Mucosa of stomach (tissue), 1 donor: ENCODE results near the gene AKR1B1.

ENCODE experiments used
- H3K27me3 ChIP-seq: one replicate; pipeline ENCODE4 v1.7.0; 2013; ENCODE audit warnings: mild to moderate bottlenecking, low read length; ENCODE audit not compliant: control insufficient read depth, insufficient read depth
- H3K36me3 ChIP-seq: one replicate; pipeline ENCODE4 v1.7.0; 2013; ENCODE audit warnings: low read length; ENCODE audit not compliant: control insufficient read depth, insufficient read depth
- H3K4me1 ChIP-seq: one replicate; pipeline ENCODE4 v1.7.0; 2013; ENCODE audit warnings: mild to moderate bottlenecking, low read length; ENCODE audit not compliant: control insufficient read depth, insufficient read depth
- H3K4me3 ChIP-seq: one replicate; pipeline ENCODE4 v1.7.0; 2013; ENCODE audit warnings: low read length
- H3K9ac ChIP-seq: one replicate; pipeline ENCODE4 v1.7.0; 2013; ENCODE audit warnings: mild to moderate bottlenecking, low read length, moderate library complexity
- H3K9me3 ChIP-seq: one replicate; pipeline ENCODE4 v1.7.0; 2013; ENCODE audit warnings: mild to moderate bottlenecking, low read length, moderate library complexity; ENCODE audit not compliant: control insufficient read depth
- donor health status: Pancreatic carcinoma.

Gene AKR1B1

GRCh38 chr7:134481167-134481566 is 22.3 kb upstream of the AKR1B1 start:
- H3K9me3 ChIP-seq, result no peaks in the 10 kb centered on the region
- H3K4me3 ChIP-seq, result no peak overlapping the region
- no peaks in the 10 kb centered on the region for H3K27me3 ChIP-seq
- no peak overlapping the region for H3K9ac ChIP-seq
- no peaks in the 10 kb centered on the region for H3K4me1 ChIP-seq
- no peaks in the 10 kb centered on the region for H3K36me3 ChIP-seq

- H3K9ac ChIP-seq, result no peak overlapping the region
- no peak overlapping the region for H3K4me3 ChIP-seq
- H3K27me3 ChIP-seq, result no peaks in the 10 kb centered on the region
- H3K9me3 ChIP-seq, result no peaks in the 10 kb centered on the region
- H3K36me3 ChIP-seq, result no peaks in the 10 kb centered on the region
- H3K4me1 ChIP-seq, result peaks cover 2% of the 10 kb centered on the region
Observed at GRCh38 chr7:134480730-134481129, 21.8 kb upstream of the AKR1B1 start.

GRCh38 chr7:134480202-134480601 is 21.3 kb upstream of the AKR1B1 start:
- Histone ChIP-seq H3K4me3 (no peak overlapping the region), H3K27me3 (no peaks in the 10 kb centered on the region), H3K9me3 (no peaks in the 10 kb centered on the region), H3K36me3 (no peaks in the 10 kb centered on the region), H3K9ac (no peak overlapping the region), H3K4me1 (peaks cover 5% of the 10 kb centered on the region)

GRCh38 chr7:134478707-134479106 is 19.8 kb upstream of the AKR1B1 start:
- no peak overlapping the region for H3K4me3 ChIP-seq
- H3K9me3 ChIP-seq, result no peaks in the 10 kb centered on the region
- no peak overlapping the region for H3K9ac ChIP-seq
- peaks cover 5% of the 10 kb centered on the region for H3K4me1 ChIP-seq
- H3K36me3 ChIP-seq, result no peaks in the 10 kb centered on the region
- H3K27me3 ChIP-seq, result no peaks in the 10 kb centered on the region

GRCh38 chr7:134477954-134478353 is 19.1 kb upstream of the AKR1B1 start:
- H3K4me3 ChIP-seq, result no peak overlapping the region
- no peak overlapping the region for H3K9ac ChIP-seq
- H3K9me3 ChIP-seq, result no peaks in the 10 kb centered on the region
- H3K27me3 ChIP-seq, result no peaks in the 10 kb centered on the region
- no peaks in the 10 kb centered on the region for H3K36me3 ChIP-seq
- H3K4me1 ChIP-seq, result peaks cover 5% of the 10 kb centered on the region

GRCh38 chr7:134476044-134476443 is 17.1 kb upstream of the AKR1B1 start:
- no peak overlapping the region for H3K4me3 ChIP-seq
- H3K4me1 ChIP-seq, result peaks cover 5% of the 10 kb centered on the region
- no peak overlapping the region for H3K9ac ChIP-seq
- no peaks in the 10 kb centered on the region for H3K36me3 ChIP-seq
- H3K9me3 ChIP-seq, result no peaks in the 10 kb centered on the region
- no peaks in the 10 kb centered on the region for H3K27me3 ChIP-seq

DNA sequence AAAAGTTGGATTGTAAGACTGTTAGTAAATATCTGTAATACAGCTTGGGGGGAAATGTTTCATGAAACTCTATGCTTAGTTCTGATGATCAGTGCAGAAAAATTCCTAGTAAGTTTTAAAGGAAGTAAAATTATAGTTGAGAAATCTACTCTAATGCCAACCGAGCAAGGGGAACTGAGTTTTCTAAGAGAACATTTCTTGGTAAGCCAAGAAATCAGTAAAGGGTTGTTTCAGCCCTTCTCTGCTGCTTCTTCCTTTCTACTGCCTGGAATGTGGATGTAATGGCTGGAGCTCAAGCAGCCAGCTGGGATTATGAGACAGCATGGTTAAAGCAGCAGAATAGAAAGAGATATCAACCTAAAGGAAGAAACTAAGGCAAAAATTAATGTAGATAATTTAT is 15.9 kb upstream of the AKR1B1 start:
- Histone ChIP-seq H3K4me3 (no peak overlapping the region), H3K9me3 (no peaks in the 10 kb centered on the region), H3K9ac (no peak overlapping the region), H3K36me3 (no peaks in the 10 kb centered on the region), H3K27me3 (no peaks in the 10 kb centered on the region), H3K4me1 (peaks cover 5% of the 10 kb centered on the region)

GRCh38 chr7:134473861-134474291 is 15.0 kb upstream of the AKR1B1 start:
- Histone ChIP-seq H3K27me3 (no peaks in the 10 kb centered on the region), H3K36me3 (no peaks in the 10 kb centered on the region), H3K4me1 (peaks cover 5% of the 10 kb centered on the region), H3K4me3 (no peak overlapping the region), H3K9ac (no peak overlapping the region), H3K9me3 (no peaks in the 10 kb centered on the region)

GRCh38 chr7:134472572-134473244 is 13.8 kb upstream of the AKR1B1 start:
- Histone ChIP-seq H3K4me1 (peaks cover 5% of the 10 kb centered on the region), H3K4me3 (no peak overlapping the region), H3K27me3 (no peaks in the 10 kb centered on the region), H3K9ac (no peak overlapping the region), H3K36me3 (no peaks in the 10 kb centered on the region), H3K9me3 (no peaks in the 10 kb centered on the region)

DNA sequence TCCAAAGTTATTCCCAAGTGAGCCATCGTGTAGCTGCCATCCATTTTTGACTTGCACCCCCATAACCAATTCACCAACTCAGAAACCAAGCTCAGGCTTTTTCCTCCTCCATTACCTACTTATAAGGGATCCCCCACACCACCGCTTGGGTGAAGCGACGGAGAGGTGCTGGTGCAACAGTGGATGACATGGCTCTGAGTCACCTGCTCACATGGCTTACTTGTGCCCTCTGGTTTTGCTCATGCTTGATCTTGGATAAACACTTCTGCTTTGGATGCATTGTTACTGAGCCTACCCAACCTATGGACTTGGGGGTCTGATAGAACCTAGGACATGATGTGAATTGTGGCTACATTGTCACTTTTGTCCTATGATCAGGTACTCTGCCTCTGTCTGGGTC is 12.0 kb upstream of the AKR1B1 start:
- Histone ChIP-seq H3K9me3 (no peaks in the 10 kb centered on the region), H3K4me1 (peaks cover 4% of the 10 kb centered on the region), H3K27me3 (no peaks in the 10 kb centered on the region), H3K4me3 (no peak overlapping the region), H3K36me3 (no peaks in the 10 kb centered on the region), H3K9ac (no peak overlapping the region)

- H3K4me3 ChIP-seq, result no peak overlapping the region
- H3K9ac ChIP-seq, result no peak overlapping the region
- H3K27me3 ChIP-seq, result no peaks in the 10 kb centered on the region
- H3K4me1 ChIP-seq, result no peaks in the 10 kb centered on the region
- no peaks in the 10 kb centered on the region for H3K9me3 ChIP-seq
- no peaks in the 10 kb centered on the region for H3K36me3 ChIP-seq
Observed at GRCh38 chr7:134469622-134470021, 10.7 kb upstream of the AKR1B1 start.

- no peaks in the 10 kb centered on the region for H3K4me1 ChIP-seq
- H3K4me3 ChIP-seq, result no peak overlapping the region
- no peak overlapping the region for H3K9ac ChIP-seq
- no peaks in the 10 kb centered on the region for H3K27me3 ChIP-seq
- no peaks in the 10 kb centered on the region for H3K9me3 ChIP-seq
- H3K36me3 ChIP-seq, result no peaks in the 10 kb centered on the region
Observed at GRCh38 chr7:134468475-134468874, 9.6 kb upstream of the AKR1B1 start.

GRCh38 chr7:134468054-134468453 is 9.2 kb upstream of the AKR1B1 start:
- H3K9ac ChIP-seq, result no peak overlapping the region
- no peaks in the 10 kb centered on the region for H3K9me3 ChIP-seq
- no peaks in the 10 kb centered on the region for H3K36me3 ChIP-seq
- H3K27me3 ChIP-seq, result no peaks in the 10 kb centered on the region
- H3K4me1 ChIP-seq, result no peaks in the 10 kb centered on the region
- no peak overlapping the region for H3K4me3 ChIP-seq
